SK-N-SH (cell line): ENCODE measurements around the gene PRR19. TPM values are rescaled to one million over a fixed set of nuclear protein-coding genes. Genes with fewer than 3 reads are reported as not detected.

ENCODE experiments used
- CTCF ChIA-PET: fragments of 300-600, 350-600 bp; formaldehyde crosslinking; extraction: SDS; loops from one replicate; lab custom pipeline; 2021; lab: Yijun Ruan, JAX
- POLR2A ChIA-PET: fragments of 350-600 bp; sonication (Branson Sonifier 250); formaldehyde crosslinking; extraction: SDS; loops from one replicate; lab custom pipeline; 2020; ENCODE audit warnings: antibody characterized with exemption, inconsistent platforms; lab: Yijun Ruan, JAX
- DNase-seq: peaks from one replicate; pipeline ENCODE4 v3.0.0; 2012
- H2AFZ ChIP-seq: fragments of 200-600 bp; sonication (generic); 2 replicates; pipeline ENCODE4 v1.8.1; 2016; ENCODE audit warnings: antibody characterized with exemption, mild to moderate bottlenecking, low read depth
- H3F3A ChIP-seq: fragments of 200-600 bp; sonication (generic); replicated peaks from 2 replicates; pipeline ENCODE3; 2016; ENCODE audit warnings: antibody characterized with exemption, mild to moderate bottlenecking; ENCODE audit not compliant: insufficient read depth
- H3K27ac ChIP-seq, 2 experiments: fragments of 200-500 bp in 1 of 2; fragments of 200-600 bp in 1 of 2; sonication (Bioruptor generic) in 1 of 2; sonication (generic), shearing (Covaris generic) in 1 of 2; 2 replicates each; pipeline versions ENCODE4 v1.5.1 to v1.6.1; 2014 to 2016; ENCODE audit warnings: low read depth in 2 of 2, inconsistent platforms in 1 of 2, low read length in 1 of 2, mild to moderate bottlenecking in 1 of 2, mixed read lengths in 1 of 2
- H3K27me3 ChIP-seq: fragments of 200-600 bp; sonication (generic), shearing (Covaris generic); 2 replicates; pipeline ENCODE4 v1.6.1; 2016; ENCODE audit warnings: mixed run types; ENCODE audit not compliant: insufficient read depth
- H3K36me3 ChIP-seq, 2 experiments: fragments of 200-500 bp in 1 of 2; fragments of 200-600 bp in 1 of 2; sonication (Bioruptor generic) in 1 of 2; sonication (generic) in 1 of 2; replicated peaks in 1 of 2; 2 replicates each; pipeline versions ENCODE3 to v1.5.1; 2014 to 2016; ENCODE audit warnings: low read length in 1 of 2, mild to moderate bottlenecking in 1 of 2; ENCODE audit not compliant: insufficient read depth in 2 of 2, control insufficient read depth in 1 of 2
- H3K4me1 ChIP-seq, 2 experiments: fragments of 200-500 bp in 1 of 2; fragments of 200-600 bp in 1 of 2; sonication (Bioruptor generic) in 1 of 2; sonication (generic), shearing (Covaris generic) in 1 of 2; 2 replicates each; pipeline versions ENCODE4 v1.5.1 to v1.6.1; 2014 to 2016; ENCODE audit warnings: low read depth in 1 of 2, low read length in 1 of 2, mixed run types in 1 of 2; ENCODE audit not compliant: insufficient read depth in 2 of 2, control insufficient read depth in 1 of 2
- H3K4me2 ChIP-seq: fragments of 200-600 bp; sonication (generic), shearing (Covaris generic); 2 replicates; pipeline ENCODE4 v1.6.1; 2017; ENCODE audit warnings: mixed run types
- H3K4me3 ChIP-seq, 2 experiments: fragments of 200-500 bp in 1 of 2; fragments of 200-600 bp in 1 of 2; sonication (Bioruptor generic) in 1 of 2; sonication (generic), shearing (Covaris generic) in 1 of 2; 2 replicates each; pipeline versions ENCODE4 v1.5.1 to v1.8.1; 2014 to 2016; ENCODE audit warnings: low read depth in 2 of 2, inconsistent platforms in 1 of 2, low read length in 1 of 2, mild to moderate bottlenecking in 1 of 2, mixed read lengths in 1 of 2, moderate library complexity in 1 of 2
- H3K79me2 ChIP-seq: fragments of 200-600 bp; sonication (generic); 2 replicates; pipeline ENCODE4 v1.8.1; 2017; ENCODE audit warnings: mild to moderate bottlenecking; ENCODE audit not compliant: insufficient read depth
- H3K9ac ChIP-seq: fragments of 200-600 bp; sonication (generic); 2 replicates; pipeline ENCODE4 v1.6.1; 2017; ENCODE audit warnings: mixed run types
- H3K9me2 ChIP-seq: fragments of 200-600 bp; sonication (generic); 2 replicates; pipeline ENCODE4 v1.6.1; 2017; ENCODE audit warnings: mixed run types
- H3K9me3 ChIP-seq: fragments of 200-600 bp; sonication (generic); 2 replicates; pipeline ENCODE4 v1.6.1; 2017; ENCODE audit warnings: mixed run types, mild to moderate bottlenecking, moderate library complexity
- H4K20me1 ChIP-seq: fragments of 200-600 bp; sonication (generic); 2 replicates; pipeline ENCODE4 v1.6.1; 2017; ENCODE audit warnings: mild to moderate bottlenecking, mixed run types; ENCODE audit not compliant: insufficient read depth
- EZH2phosphoT487 ChIP-seq: fragments of 200-600 bp; sonication (generic); IDR thresholded peaks from 2 replicates; pipeline ENCODE4 v1.6.1; 2017; ENCODE audit warnings: low read depth, mixed run types, mild to moderate bottlenecking, antibody characterized with exemption, moderate library complexity, borderline replicate concordance
- FOSL2 ChIP-seq: IDR thresholded peaks from 2 replicates; pipeline ENCODE4 v1.4.0; 2012; ENCODE audit warnings: low read depth, mild to moderate bottlenecking, moderate library complexity, borderline replicate concordance
- GABPA ChIP-seq: IDR thresholded peaks from 2 replicates; pipeline ENCODE4 v1.4.0; 2012; ENCODE audit warnings: low read depth, mild to moderate bottlenecking
- RAD21 ChIP-seq: IDR thresholded peaks from 2 replicates; pipeline ENCODE4 v1.6.1; 2012; ENCODE audit warnings: mild to moderate bottlenecking, low read length
- REST ChIP-seq: IDR thresholded peaks from 2 replicates; pipeline ENCODE4 v1.6.1; 2012; ENCODE audit warnings: mild to moderate bottlenecking, low read depth, low read length, moderate library complexity
- RXRA ChIP-seq: IDR thresholded peaks from 2 replicates; pipeline ENCODE4 v1.4.0; 2012; ENCODE audit warnings: low read depth, mild to moderate bottlenecking, borderline replicate concordance
- SIN3A ChIP-seq: IDR thresholded peaks from 2 replicates; pipeline ENCODE4 v1.6.1; 2012; ENCODE audit warnings: low read depth, mild to moderate bottlenecking, low read length, moderate library complexity, borderline replicate concordance
- SMC3 ChIP-seq: IDR thresholded peaks from 2 replicates; pipeline ENCODE4 v1.6.1; 2012; ENCODE audit warnings: low read depth, low read length, improper control_type of control experiment
- TCF12 ChIP-seq: IDR thresholded peaks from 2 replicates; pipeline ENCODE4 v1.4.0; 2012
- TEAD4 ChIP-seq: IDR thresholded peaks from 2 replicates; pipeline ENCODE4 v1.4.0; 2012; ENCODE audit warnings: mild to moderate bottlenecking, borderline replicate concordance; ENCODE audit not compliant: insufficient read depth
- YY1 ChIP-seq: IDR thresholded peaks from 2 replicates; pipeline ENCODE4 v1.4.0; 2012; ENCODE audit warnings: low read depth, mild to moderate bottlenecking
- WGBS: methylation state at CpG from one replicate; pipeline ENCODE4 v1.1.6; 2017; ENCODE audit warnings: low lambda C conversion rate; 5-methylcytosine and 5-hydroxymethylcytosine counted together
- polyA plus RNA-seq, 3 experiments: library from polyadenylated mRNA; depleted of rRNA; stranded (reverse); fragments of >200 nt; gene quantifications; 2 replicates each; pipeline ENCODE4 v1.2.3, GENCODE V29; 2012
- TF ChIP-seq, protein P1 (sequence below): fragments of 200-600 bp; sonication (generic); IDR thresholded peaks from 2 replicates; pipeline ENCODE4 v1.6.1; 2017; ENCODE audit warnings: antibody characterized with exemption, mild to moderate bottlenecking, moderate library complexity
- TF ChIP-seq, protein P2 (sequence below): IDR thresholded peaks from 2 replicates; pipeline ENCODE4 v1.4.0; 2012; ENCODE audit warnings: low read depth, borderline replicate concordance
- TF ChIP-seq, protein P3 (sequence below): fragments of 150-350 bp; IDR thresholded peaks from 2 replicates; pipeline ENCODE4 v1.6.1; 2017; ENCODE audit warnings: antibody characterized with exemption, low read length, low read depth, borderline replicate concordance
- TF ChIP-seq, protein P4 (sequence below): IDR thresholded peaks from 2 replicates; pipeline ENCODE4 v1.4.0; 2012; ENCODE audit warnings: low read depth, borderline replicate concordance

PRR19 gene
- polyA plus RNA-seq, 1 of the 3 experiments (the other 2 are of a cell fraction), result 1.3 TPM

DNA sequence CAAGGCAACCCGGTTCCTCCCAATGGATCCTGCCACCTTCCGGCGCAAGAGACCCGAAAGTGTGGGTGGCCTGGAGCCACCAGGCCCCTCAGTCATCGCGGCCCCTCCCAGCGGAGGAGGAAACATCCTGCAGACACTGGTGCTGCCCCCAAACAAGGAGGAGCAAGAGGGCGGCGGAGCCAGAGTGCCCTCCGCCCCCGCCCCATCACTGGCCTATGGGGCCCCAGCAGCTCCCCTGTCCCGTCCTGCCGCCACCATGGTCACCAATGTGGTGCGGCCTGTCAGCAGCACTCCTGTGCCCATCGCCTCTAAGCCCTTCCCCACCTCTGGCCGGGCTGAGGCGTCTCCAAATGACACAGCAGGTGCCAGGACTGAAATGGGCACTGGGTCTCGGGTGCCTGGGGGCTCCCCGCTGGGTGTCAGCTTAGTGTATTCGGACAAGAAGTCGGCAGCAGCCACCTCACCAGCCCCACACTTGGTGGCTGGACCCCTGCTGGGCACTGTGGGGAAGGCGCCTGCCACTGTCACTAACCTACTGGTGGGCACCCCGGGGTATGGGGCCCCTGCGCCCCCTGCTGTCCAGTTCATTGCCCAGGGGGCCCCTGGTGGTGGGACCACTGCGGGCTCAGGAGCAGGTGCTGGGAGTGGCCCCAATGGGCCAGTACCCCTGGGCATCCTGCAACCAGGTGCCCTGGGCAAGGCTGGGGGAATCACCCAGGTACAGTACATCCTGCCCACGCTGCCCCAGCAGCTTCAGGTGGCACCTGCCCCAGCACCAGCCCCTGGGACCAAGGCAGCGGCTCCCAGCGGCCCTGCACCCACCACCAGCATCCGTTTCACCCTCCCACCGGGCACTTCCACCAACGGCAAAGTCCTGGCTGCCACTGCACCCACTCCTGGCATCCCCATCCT is 11.2 kb upstream of the PRR19 start:
- POLR2A ChIA-PET, result no interaction called here
- Histone ChIP-seq H3K27me3 (no peaks in the 10 kb centered on the region), H3K79me2 (peaks cover 22% of the 10 kb centered on the region), H3K27ac (no peak overlapping the region; a peak in 1 of 4 replicates), H3F3A (peaks cover 7% of the 10 kb centered on the region), H3K9me3 (no peaks in the 10 kb centered on the region), H3K4me2 (no peak overlapping the region)
- WGBS, result 88% methylated on average over 20 of the region's 31 CpGs
- CTCF ChIA-PET, result interaction anchor here (1.1 to 9.5 kb wide), 4 partner anchors 12 to 182 kb away, joined by 4 to 60 read pairs (median 10); no protein-coding TSS in a partner anchor
- TF ChIP-seq SIN3A, result no peak
- TF ChIP-seq, protein P1, sequence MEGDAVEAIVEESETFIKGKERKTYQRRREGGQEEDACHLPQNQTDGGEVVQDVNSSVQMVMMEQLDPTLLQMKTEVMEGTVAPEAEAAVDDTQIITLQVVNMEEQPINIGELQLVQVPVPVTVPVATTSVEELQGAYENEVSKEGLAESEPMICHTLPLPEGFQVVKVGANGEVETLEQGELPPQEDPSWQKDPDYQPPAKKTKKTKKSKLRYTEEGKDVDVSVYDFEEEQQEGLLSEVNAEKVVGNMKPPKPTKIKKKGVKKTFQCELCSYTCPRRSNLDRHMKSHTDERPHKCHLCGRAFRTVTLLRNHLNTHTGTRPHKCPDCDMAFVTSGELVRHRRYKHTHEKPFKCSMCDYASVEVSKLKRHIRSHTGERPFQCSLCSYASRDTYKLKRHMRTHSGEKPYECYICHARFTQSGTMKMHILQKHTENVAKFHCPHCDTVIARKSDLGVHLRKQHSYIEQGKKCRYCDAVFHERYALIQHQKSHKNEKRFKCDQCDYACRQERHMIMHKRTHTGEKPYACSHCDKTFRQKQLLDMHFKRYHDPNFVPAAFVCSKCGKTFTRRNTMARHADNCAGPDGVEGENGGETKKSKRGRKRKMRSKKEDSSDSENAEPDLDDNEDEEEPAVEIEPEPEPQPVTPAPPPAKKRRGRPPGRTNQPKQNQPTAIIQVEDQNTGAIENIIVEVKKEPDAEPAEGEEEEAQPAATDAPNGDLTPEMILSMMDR, result peak; percentile 67
- TF ChIP-seq, protein P2, sequence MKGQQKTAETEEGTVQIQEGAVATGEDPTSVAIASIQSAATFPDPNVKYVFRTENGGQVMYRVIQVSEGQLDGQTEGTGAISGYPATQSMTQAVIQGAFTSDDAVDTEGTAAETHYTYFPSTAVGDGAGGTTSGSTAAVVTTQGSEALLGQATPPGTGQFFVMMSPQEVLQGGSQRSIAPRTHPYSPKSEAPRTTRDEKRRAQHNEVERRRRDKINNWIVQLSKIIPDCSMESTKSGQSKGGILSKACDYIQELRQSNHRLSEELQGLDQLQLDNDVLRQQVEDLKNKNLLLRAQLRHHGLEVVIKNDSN, result no peak
- no peak for TF ChIP-seq GABPA
- TF ChIP-seq, protein P3, sequence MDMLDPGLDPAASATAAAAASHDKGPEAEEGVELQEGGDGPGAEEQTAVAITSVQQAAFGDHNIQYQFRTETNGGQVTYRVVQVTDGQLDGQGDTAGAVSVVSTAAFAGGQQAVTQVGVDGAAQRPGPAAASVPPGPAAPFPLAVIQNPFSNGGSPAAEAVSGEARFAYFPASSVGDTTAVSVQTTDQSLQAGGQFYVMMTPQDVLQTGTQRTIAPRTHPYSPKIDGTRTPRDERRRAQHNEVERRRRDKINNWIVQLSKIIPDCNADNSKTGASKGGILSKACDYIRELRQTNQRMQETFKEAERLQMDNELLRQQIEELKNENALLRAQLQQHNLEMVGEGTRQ, result no peak
- no peak for TF ChIP-seq TCF12
- TF ChIP-seq RAD21, result peak; percentile 56
- TF ChIP-seq REST, result no peak
- TF ChIP-seq EZH2phosphoT487, result no peak
- no peak for TF ChIP-seq RXRA
- peak; percentile 50 for TF ChIP-seq SMC3
- no peak for TF ChIP-seq FOSL2
- TF ChIP-seq TEAD4, result no peak
- TF ChIP-seq YY1, result no peak
- TF ChIP-seq, protein P4, sequence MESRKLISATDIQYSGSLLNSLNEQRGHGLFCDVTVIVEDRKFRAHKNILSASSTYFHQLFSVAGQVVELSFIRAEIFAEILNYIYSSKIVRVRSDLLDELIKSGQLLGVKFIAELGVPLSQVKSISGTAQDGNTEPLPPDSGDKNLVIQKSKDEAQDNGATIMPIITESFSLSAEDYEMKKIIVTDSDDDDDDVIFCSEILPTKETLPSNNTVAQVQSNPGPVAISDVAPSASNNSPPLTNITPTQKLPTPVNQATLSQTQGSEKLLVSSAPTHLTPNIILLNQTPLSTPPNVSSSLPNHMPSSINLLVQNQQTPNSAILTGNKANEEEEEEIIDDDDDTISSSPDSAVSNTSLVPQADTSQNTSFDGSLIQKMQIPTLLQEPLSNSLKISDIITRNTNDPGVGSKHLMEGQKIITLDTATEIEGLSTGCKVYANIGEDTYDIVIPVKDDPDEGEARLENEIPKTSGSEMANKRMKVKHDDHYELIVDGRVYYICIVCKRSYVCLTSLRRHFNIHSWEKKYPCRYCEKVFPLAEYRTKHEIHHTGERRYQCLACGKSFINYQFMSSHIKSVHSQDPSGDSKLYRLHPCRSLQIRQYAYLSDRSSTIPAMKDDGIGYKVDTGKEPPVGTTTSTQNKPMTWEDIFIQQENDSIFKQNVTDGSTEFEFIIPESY, result no peak
- TF ChIP-seq, all 33 proteins: peak for 3
- H3K4me1 ChIP-seq, result peaks cover 6 to 13% of the 10 kb centered on the region in 2 experiments; a peak in 2 of 4 replicates
- no peak overlapping the region for H3K4me3 ChIP-seq
- H2AFZ ChIP-seq, result no peak overlapping the region
- peaks cover 30 to 85% of the 10 kb centered on the region in 2 experiments for H3K36me3 ChIP-seq
- no peak overlapping the region for H3K9ac ChIP-seq
- H4K20me1 ChIP-seq, result peaks cover 12% of the 10 kb centered on the region
- no peaks in the 10 kb centered on the region for H3K9me2 ChIP-seq
- peak; percentile 88 for DNase-seq
